ENCODE measurements around the gene EIF2D. TPM values are rescaled to one million over a fixed set of nuclear protein-coding genes. Genes with fewer than 3 reads are reported as not detected.
A peak's percentile ranks its signal among the peaks of the same experiment; 100 is the strongest.

Gene EIF2D
- total RNA-seq, 1 experiment from 2014 or later: 110 TPM

- peak overlapping the region; percentile 52 for H3K4me2 ChIP-seq (ENCODE audit: low read length)
These were observed 25.5 kb downstream of the EIF2D start for GRCh38 chr1:206586501-206587445.

GRCh38 chr1:206584683-206585082 lies 27.6 kb downstream of the EIF2D start:
- H3K9me3 ChIP-seq (ENCODE audit: low read length): no peaks in the 10 kb centered on the region
- peaks cover 21% of the 10 kb centered on the region for H3F3A ChIP-seq (ENCODE audit: low read length, unreplicated experiment)
- no TSS peak for BruUV-seq (replicated peaks)
- intact Hi-C loops (cut with micrococcal nuclease): no loop called here
- H3K27me3 ChIP-seq (ENCODE audit: low read length): no peaks in the 10 kb centered on the region
- H3K4me1 ChIP-seq (ENCODE audit: insufficient read depth, low read length): peaks cover 52% of the 10 kb centered on the region
- no peak overlapping the region for H3K4me2 ChIP-seq (ENCODE audit: low read length)
- H2AFZ ChIP-seq (ENCODE audit: low read length): no peak overlapping the region
- no peak overlapping the region for H3K27ac ChIP-seq (ENCODE audit: low read length)
- POLR2A ChIA-PET (ENCODE audit: unreplicated experiment): no interaction called here
- peaks cover 22% of the 10 kb centered on the region; the same call in 1 of the 2 replicates for H3K36me3 ChIP-seq (ENCODE audit: low read depth, low read length)
- DNase-seq (no peak), ATAC-seq (no peak)
- no peak overlapping the region for H3K9ac ChIP-seq (ENCODE audit: low read length)
- no peaks in the 10 kb centered on the region for H4K20me1 ChIP-seq (ENCODE audit: low read length)
- CTCF ChIA-PET: interaction anchor here (1.6 kb wide), 1 partner anchor 106 kb away, joined by 10 read pairs; no protein-coding TSS in a partner anchor
- no peak overlapping the region for H3K4me3 ChIP-seq (ENCODE audit: low read length)
- H3K9me2 ChIP-seq (replicated peaks; ENCODE audit: low read length): no peaks in the 10 kb centered on the region
- no peaks in the 10 kb centered on the region for H3K79me2 ChIP-seq (ENCODE audit: low read length)
- TF ChIP-seq EZH2phosphoT487 (IDR thresholded peaks at IDR 0.05; ENCODE audit: borderline replicate concordance, low read length) (no peak), EZH2 (IDR thresholded peaks at IDR 0.05; ENCODE audit: low read length, unreplicated experiment) (no peak), CTCF (conservative IDR thresholded peaks at IDR 0.05; ENCODE audit: low read depth, low read length) (no peak)

More at GRCh38 chr1:206586501-206587445, 25.5 kb downstream of the EIF2D start:
- ATAC-seq (no peak), DNase-seq (peak; percentile 79)
- intact Hi-C loops (cut with micrococcal nuclease): no loop called here
- H3K9me3 ChIP-seq (ENCODE audit: low read length): no peaks in the 10 kb centered on the region
- no peak for TF ChIP-seq EZH2 (IDR thresholded peaks at IDR 0.05; ENCODE audit: low read length, unreplicated experiment)
- no peak for TF ChIP-seq EZH2phosphoT487 (IDR thresholded peaks at IDR 0.05; ENCODE audit: borderline replicate concordance, low read length)
- TF ChIP-seq CTCF (conservative IDR thresholded peaks at IDR 0.05; ENCODE audit: low read depth, low read length): no peak
- no peak overlapping the region for H3K4me3 ChIP-seq (ENCODE audit: low read length)
- peaks cover 26% of the 10 kb centered on the region for H3F3A ChIP-seq (ENCODE audit: low read length, unreplicated experiment)
- H3K79me2 ChIP-seq (ENCODE audit: low read length): no peaks in the 10 kb centered on the region
- BruUV-seq (replicated peaks): no TSS peak
- H4K20me1 ChIP-seq (ENCODE audit: low read length): no peaks in the 10 kb centered on the region
- POLR2A ChIA-PET (ENCODE audit: unreplicated experiment): interaction anchor here (0.5 to 0.6 kb wide), 2 partner anchors 13 to 113 kb away, joined by 3 read pairs; no protein-coding TSS in a partner anchor
- H3K9me2 ChIP-seq (replicated peaks; ENCODE audit: low read length): no peaks in the 10 kb centered on the region
- peaks cover 32% of the 10 kb centered on the region for H3K36me3 ChIP-seq (ENCODE audit: low read depth, low read length)
- peaks cover 58% of the 10 kb centered on the region for H3K4me1 ChIP-seq (ENCODE audit: insufficient read depth, low read length)
- H2AFZ ChIP-seq (ENCODE audit: low read length): no peak overlapping the region
- H3K9ac ChIP-seq (ENCODE audit: low read length): peak overlapping the region; percentile 6; the same call in 1 of the 2 replicates
- H3K27ac ChIP-seq (ENCODE audit: low read length): peak overlapping the region; percentile 83
- H3K27me3 ChIP-seq (ENCODE audit: low read length): no peaks in the 10 kb centered on the region
- CTCF ChIA-PET: interaction anchor here (1.0 kb wide), 2 partner anchors 14 to 42 kb away, joined by 3 read pairs; no protein-coding TSS in a partner anchor

All from PC-3 (cell line).